Liver (tissue), 9 donors: Measurements from ENCODE around the gene ABLIM1. TPM values are rescaled to one million over a fixed set of nuclear protein-coding genes. Genes with fewer than 3 reads are reported as not detected.

Experiments used
- DNase-seq: peaks from one replicate; pipeline ENCODE4 v3.0.0-alpha.2; 2017; ENCODE audit warnings: low spot score
- H3K27ac ChIP-seq, 2 donors: one replicate each; pipeline ENCODE4 v1.7.0; 2013; ENCODE audit warnings: inconsistent platforms in 2 of 2, low read length in 2 of 2, control low read depth in 1 of 2, low read depth in 1 of 2, mild to moderate bottlenecking in 1 of 2
- H3K27me3 ChIP-seq, 4 donors: one replicate each; pipeline versions ENCODE4 v1.6.1 to v1.7.0; 2013; ENCODE audit warnings: low read length in 3 of 4, inconsistent platforms in 1 of 4, mild to moderate bottlenecking in 1 of 4, moderate library complexity in 1 of 4; ENCODE audit not compliant: control insufficient read depth in 4 of 4, insufficient read depth in 4 of 4
- H3K36me3 ChIP-seq, 4 donors: one replicate each; pipeline versions ENCODE4 v1.6.1 to v1.7.0; 2013; ENCODE audit warnings: low read length in 3 of 4, mild to moderate bottlenecking in 3 of 4, low read depth in 1 of 4, moderate library complexity in 1 of 4; ENCODE audit not compliant: control insufficient read depth in 4 of 4, insufficient read depth in 3 of 4
- H3K4me1 ChIP-seq, 4 donors: one replicate each; pipeline versions ENCODE4 v1.6.1 to v1.7.0; 2013; ENCODE audit warnings: low read length in 3 of 4, mild to moderate bottlenecking in 3 of 4, moderate library complexity in 1 of 4; ENCODE audit not compliant: control insufficient read depth in 4 of 4, insufficient read depth in 4 of 4
- H3K4me3 ChIP-seq, 3 donors: one replicate each; pipeline versions ENCODE4 v1.6.1 to v1.7.0; 2013; ENCODE audit warnings: low read length in 3 of 3, control low read depth in 1 of 3, low read depth in 1 of 3, mild to moderate bottlenecking in 1 of 3
- H3K9ac ChIP-seq, 2 donors: one replicate each; pipeline ENCODE4 v1.7.0; 2013; ENCODE audit warnings: low read length in 2 of 2, mild to moderate bottlenecking in 2 of 2, moderate library complexity in 2 of 2, control low read depth in 1 of 2, low read depth in 1 of 2
- H3K9me3 ChIP-seq, 4 donors: one replicate each; pipeline versions ENCODE4 v1.6.1 to v1.7.0; 2013; ENCODE audit warnings: low read length in 3 of 4; ENCODE audit not compliant: control insufficient read depth in 4 of 4
- EGR1 ChIP-seq, 2 donors: IDR thresholded peaks; 2 replicates each; pipeline ENCODE4 v1.6.1; 2016 to 2018; ENCODE audit warnings: antibody characterized with exemption in 2 of 2, low read depth in 2 of 2
- FOXA2 ChIP-seq: IDR thresholded peaks from 2 replicates; pipeline ENCODE4 v1.6.1; 2016; ENCODE audit warnings: antibody characterized with exemption
- HNF4A ChIP-seq, 2 donors: conservative IDR thresholded peaks; 2 replicates each; pipeline ENCODE4 v1.6.1; 2016; ENCODE audit warnings: antibody characterized with exemption in 2 of 2, mild to moderate bottlenecking in 2 of 2
- HNF4G ChIP-seq: IDR thresholded peaks from 2 replicates; pipeline ENCODE4 v1.6.1; 2016; ENCODE audit warnings: antibody characterized with exemption
- JUND ChIP-seq, 2 donors: IDR thresholded peaks; 2 replicates each; pipeline ENCODE4 v1.6.1; 2016; ENCODE audit warnings: antibody characterized with exemption in 2 of 2
- NR2F2 ChIP-seq: IDR thresholded peaks from 2 replicates; pipeline ENCODE4 v1.6.1; 2016; ENCODE audit warnings: antibody characterized with exemption
- RAD21 ChIP-seq, 2 donors: IDR thresholded peaks; 2 replicates each; pipeline ENCODE4 v1.6.1; 2016; ENCODE audit warnings: antibody characterized with exemption in 2 of 2, mild to moderate bottlenecking in 2 of 2
- TAF1 ChIP-seq: conservative IDR thresholded peaks from 2 replicates; pipeline ENCODE4 v1.6.1; 2016; ENCODE audit warnings: antibody characterized with exemption, mild to moderate bottlenecking
- YY1 ChIP-seq: IDR thresholded peaks from 2 replicates; pipeline ENCODE4 v1.6.1; 2016; ENCODE audit warnings: antibody characterized with exemption, mild to moderate bottlenecking
- WGBS: extraction: QIAGEN DNeasy Blood & Tissue Kit; methylation state at CpG from one replicate; pipeline ENCODE4 v1.1.7; 2013; 5-methylcytosine and 5-hydroxymethylcytosine counted together
- polyA plus RNA-seq, 2 donors: library from polyadenylated mRNA; stranded (reverse) in 1 of 2; unstranded in 1 of 2; fragments of 200-250 nt in 1 of 2; fragments of >200 nt in 1 of 2; fragmentation: Nextera tagmentation in 1 of 2; extraction: Ambion mirVana in 1 of 2; gene quantifications; one replicate each; pipeline versions ENCODE4 v1.2.1 to v1.2.3, GENCODE V29; 2013 to 2015
- total RNA-seq, 2 donors: library from RNA; depleted of rRNA; stranded (reverse); fragments of >200 nt; gene quantifications; one replicate each; pipeline ENCODE4 v1.2.3, GENCODE V29; 2014
- TF ChIP-seq, protein P1 (sequence below): IDR thresholded peaks from 2 replicates; pipeline ENCODE4 v1.6.1; 2016; ENCODE audit warnings: antibody characterized with exemption
- TF ChIP-seq, protein P2 (sequence below): IDR thresholded peaks from 2 replicates; pipeline ENCODE4 v1.6.1; 2016; ENCODE audit warnings: antibody characterized with exemption
- TF ChIP-seq, protein P3 (sequence below): IDR thresholded peaks from 2 replicates; pipeline ENCODE4 v1.6.1; 2016; ENCODE audit warnings: antibody characterized with exemption, mild to moderate bottlenecking
- TF ChIP-seq, protein P4 (sequence below): fragments of 150-350 bp; IDR thresholded peaks from 2 replicates; pipeline ENCODE4 v1.5.1; 2017; ENCODE audit warnings: improper control_type of control experiment, low read depth, low read length; ENCODE audit not compliant: missing input control
- donor health status: healthy.
- donor health status: healthy.
- donor health status: healthy.
- donor health status: healthy.
- donor health status: healthy.

The ABLIM1 gene
- total and polyA plus RNA-seq, 4 donors = 10.9 to 31.3 (median 13.1) TPM

DNA sequence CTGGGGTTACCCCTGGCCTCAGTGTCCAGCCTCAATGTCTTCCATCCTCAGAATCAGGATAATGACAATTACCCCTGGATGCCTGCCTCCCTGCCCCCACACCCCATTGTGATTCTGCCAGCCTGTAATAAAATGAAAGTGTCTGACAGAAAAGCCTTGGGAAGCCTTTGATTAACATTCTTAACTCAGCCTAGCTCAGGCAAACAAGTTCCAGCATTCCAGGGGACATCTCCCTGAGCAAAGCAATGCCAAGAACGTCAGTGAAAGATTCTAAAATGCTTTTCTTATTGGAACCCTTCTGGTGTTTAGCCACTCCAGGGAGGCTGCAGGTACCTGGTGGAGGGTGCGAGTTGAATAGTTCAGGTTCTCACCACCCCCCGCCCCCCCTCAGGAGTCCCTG, 272.5 kb downstream of the ABLIM1 start:
- TF ChIP-seq HNF4A (conservative IDR thresholded peaks at IDR 0.05) (no peak), YY1 (no peak), HNF4G (no peak)
- TF ChIP-seq, protein P1, sequence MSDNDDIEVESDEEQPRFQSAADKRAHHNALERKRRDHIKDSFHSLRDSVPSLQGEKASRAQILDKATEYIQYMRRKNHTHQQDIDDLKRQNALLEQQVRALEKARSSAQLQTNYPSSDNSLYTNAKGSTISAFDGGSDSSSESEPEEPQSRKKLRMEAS = no peak

DNA sequence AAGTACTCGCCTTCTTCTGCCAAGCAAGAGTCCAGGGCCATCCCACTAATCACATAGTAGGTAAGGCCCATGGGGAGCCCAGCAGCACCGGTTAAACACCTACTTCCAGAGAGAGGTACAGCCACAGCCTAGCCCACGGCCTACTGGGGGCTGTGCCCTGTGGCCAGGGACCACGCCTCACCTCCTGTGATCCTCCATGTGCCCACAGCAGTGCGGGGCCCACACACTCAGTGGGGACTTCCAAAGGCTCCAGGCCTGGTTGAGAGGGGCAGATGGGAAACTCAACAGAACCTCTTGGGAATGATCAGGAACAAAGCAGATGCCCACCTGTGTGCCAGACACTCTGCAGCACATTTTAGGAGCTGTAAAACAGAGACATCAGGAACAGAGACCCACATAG, 273.5 kb downstream of the ABLIM1 start:
- Histone ChIP-seq H3K9me3 (peaks cover 0 to 2% (median 0%) of the 10 kb centered on the region in 4 donors), H3K27ac (no peak overlapping the region), H3K36me3 (no peaks in the 10 kb centered on the region), H3K4me1 (no peaks in the 10 kb centered on the region), H3K4me3 (no peak overlapping the region), H3K27me3 (peaks cover 0 to 4% (median 0%) of the 10 kb centered on the region in 4 donors), H3K9ac (no peak overlapping the region)
- no peak for TF ChIP-seq EGR1 (IDR thresholded peaks at IDR 0.05; ENCODE audit: low read depth in 2 of 2)
- TF ChIP-seq, protein P2, sequence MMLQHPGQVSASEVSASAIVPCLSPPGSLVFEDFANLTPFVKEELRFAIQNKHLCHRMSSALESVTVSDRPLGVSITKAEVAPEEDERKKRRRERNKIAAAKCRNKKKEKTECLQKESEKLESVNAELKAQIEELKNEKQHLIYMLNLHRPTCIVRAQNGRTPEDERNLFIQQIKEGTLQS = no peak
- no peak for TF ChIP-seq NR2F2
- TF ChIP-seq, protein P3, sequence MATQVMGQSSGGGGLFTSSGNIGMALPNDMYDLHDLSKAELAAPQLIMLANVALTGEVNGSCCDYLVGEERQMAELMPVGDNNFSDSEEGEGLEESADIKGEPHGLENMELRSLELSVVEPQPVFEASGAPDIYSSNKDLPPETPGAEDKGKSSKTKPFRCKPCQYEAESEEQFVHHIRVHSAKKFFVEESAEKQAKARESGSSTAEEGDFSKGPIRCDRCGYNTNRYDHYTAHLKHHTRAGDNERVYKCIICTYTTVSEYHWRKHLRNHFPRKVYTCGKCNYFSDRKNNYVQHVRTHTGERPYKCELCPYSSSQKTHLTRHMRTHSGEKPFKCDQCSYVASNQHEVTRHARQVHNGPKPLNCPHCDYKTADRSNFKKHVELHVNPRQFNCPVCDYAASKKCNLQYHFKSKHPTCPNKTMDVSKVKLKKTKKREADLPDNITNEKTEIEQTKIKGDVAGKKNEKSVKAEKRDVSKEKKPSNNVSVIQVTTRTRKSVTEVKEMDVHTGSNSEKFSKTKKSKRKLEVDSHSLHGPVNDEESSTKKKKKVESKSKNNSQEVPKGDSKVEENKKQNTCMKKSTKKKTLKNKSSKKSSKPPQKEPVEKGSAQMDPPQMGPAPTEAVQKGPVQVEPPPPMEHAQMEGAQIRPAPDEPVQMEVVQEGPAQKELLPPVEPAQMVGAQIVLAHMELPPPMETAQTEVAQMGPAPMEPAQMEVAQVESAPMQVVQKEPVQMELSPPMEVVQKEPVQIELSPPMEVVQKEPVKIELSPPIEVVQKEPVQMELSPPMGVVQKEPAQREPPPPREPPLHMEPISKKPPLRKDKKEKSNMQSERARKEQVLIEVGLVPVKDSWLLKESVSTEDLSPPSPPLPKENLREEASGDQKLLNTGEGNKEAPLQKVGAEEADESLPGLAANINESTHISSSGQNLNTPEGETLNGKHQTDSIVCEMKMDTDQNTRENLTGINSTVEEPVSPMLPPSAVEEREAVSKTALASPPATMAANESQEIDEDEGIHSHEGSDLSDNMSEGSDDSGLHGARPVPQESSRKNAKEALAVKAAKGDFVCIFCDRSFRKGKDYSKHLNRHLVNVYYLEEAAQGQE = no peak
- no peak for TF ChIP-seq HNF4G
- TF ChIP-seq FOXA2 = no peak
- TF ChIP-seq, protein P4, sequence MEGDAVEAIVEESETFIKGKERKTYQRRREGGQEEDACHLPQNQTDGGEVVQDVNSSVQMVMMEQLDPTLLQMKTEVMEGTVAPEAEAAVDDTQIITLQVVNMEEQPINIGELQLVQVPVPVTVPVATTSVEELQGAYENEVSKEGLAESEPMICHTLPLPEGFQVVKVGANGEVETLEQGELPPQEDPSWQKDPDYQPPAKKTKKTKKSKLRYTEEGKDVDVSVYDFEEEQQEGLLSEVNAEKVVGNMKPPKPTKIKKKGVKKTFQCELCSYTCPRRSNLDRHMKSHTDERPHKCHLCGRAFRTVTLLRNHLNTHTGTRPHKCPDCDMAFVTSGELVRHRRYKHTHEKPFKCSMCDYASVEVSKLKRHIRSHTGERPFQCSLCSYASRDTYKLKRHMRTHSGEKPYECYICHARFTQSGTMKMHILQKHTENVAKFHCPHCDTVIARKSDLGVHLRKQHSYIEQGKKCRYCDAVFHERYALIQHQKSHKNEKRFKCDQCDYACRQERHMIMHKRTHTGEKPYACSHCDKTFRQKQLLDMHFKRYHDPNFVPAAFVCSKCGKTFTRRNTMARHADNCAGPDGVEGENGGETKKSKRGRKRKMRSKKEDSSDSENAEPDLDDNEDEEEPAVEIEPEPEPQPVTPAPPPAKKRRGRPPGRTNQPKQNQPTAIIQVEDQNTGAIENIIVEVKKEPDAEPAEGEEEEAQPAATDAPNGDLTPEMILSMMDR = no peak
- no peak for TF ChIP-seq HNF4A (conservative IDR thresholded peaks at IDR 0.05)
- no peak for TF ChIP-seq RAD21 (IDR thresholded peaks at IDR 0.05)
- no peak for DNase-seq
- 88% methylated on average over 5 of the region's 5 CpGs for WGBS

More for the DNA sequence above, 272.5 kb downstream of the ABLIM1 start:
- no peaks in the 10 kb centered on the region for H3K36me3 ChIP-seq
- no peaks in the 10 kb centered on the region for H3K9me3 ChIP-seq
- WGBS = 80% methylated on average over 3 of the region's 3 CpGs
- H3K9ac ChIP-seq = no peak overlapping the region
- H3K4me1 ChIP-seq = no peaks in the 10 kb centered on the region
- H3K27ac ChIP-seq = no peak overlapping the region
- H3K4me3 ChIP-seq = no peak overlapping the region
- DNase-seq = no peak
- peaks cover 0 to 1% (median 0%) of the 10 kb centered on the region in 4 donors for H3K27me3 ChIP-seq

DNA sequence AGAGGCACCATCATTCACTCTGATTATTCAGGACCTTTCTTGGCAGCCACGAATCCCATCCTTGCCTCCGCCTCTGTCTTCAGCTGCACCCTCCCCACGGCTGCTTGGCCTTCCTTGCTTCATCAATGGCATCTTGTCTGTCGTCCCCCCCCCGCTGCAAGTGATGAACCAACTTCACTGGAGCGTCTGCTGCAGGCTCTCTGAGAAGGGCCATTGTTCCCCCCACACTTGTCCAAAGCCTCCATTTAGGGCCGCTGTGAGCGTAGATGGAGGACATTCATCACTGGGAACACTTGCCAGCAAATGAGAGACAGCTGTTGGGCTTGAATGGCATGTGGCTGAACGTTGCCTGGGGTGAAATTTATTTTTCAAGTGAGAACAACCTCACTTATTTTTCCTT, 273.9 kb downstream of the ABLIM1 start:
- Histone ChIP-seq H3K9me3 (peaks cover 0 to 2% (median 0%) of the 10 kb centered on the region in 4 donors), H3K4me1 (no peaks in the 10 kb centered on the region), H3K27me3 (peaks cover 0 to 4% (median 0%) of the 10 kb centered on the region in 4 donors), H3K9ac (no peak overlapping the region), H3K4me3 (no peak overlapping the region), H3K36me3 (no peaks in the 10 kb centered on the region), H3K27ac (no peak overlapping the region)
- WGBS = 88% methylated on average over 9 of the region's 9 CpGs
- no peak for DNase-seq
- TF ChIP-seq, protein P3 = no peak
- TF ChIP-seq JUND (IDR thresholded peaks at IDR 0.05) (no peak), RAD21 (IDR thresholded peaks at IDR 0.05) (no peak), FOXA2 (no peak), HNF4G (no peak), TAF1 (no peak), HNF4A (conservative IDR thresholded peaks at IDR 0.05) (no peak), NR2F2 (no peak)
- TF ChIP-seq, protein P2 = no peak
- TF ChIP-seq, protein P4 = no peak
- TF ChIP-seq, protein P1 = no peak
